ENCODE results near the gene TBX4. TPM values are rescaled to one million over a fixed set of nuclear protein-coding genes. Genes with fewer than 3 reads are reported as not detected.

TBX4 gene
- polyA plus RNA-seq, 3 donors = not detected

DNA sequence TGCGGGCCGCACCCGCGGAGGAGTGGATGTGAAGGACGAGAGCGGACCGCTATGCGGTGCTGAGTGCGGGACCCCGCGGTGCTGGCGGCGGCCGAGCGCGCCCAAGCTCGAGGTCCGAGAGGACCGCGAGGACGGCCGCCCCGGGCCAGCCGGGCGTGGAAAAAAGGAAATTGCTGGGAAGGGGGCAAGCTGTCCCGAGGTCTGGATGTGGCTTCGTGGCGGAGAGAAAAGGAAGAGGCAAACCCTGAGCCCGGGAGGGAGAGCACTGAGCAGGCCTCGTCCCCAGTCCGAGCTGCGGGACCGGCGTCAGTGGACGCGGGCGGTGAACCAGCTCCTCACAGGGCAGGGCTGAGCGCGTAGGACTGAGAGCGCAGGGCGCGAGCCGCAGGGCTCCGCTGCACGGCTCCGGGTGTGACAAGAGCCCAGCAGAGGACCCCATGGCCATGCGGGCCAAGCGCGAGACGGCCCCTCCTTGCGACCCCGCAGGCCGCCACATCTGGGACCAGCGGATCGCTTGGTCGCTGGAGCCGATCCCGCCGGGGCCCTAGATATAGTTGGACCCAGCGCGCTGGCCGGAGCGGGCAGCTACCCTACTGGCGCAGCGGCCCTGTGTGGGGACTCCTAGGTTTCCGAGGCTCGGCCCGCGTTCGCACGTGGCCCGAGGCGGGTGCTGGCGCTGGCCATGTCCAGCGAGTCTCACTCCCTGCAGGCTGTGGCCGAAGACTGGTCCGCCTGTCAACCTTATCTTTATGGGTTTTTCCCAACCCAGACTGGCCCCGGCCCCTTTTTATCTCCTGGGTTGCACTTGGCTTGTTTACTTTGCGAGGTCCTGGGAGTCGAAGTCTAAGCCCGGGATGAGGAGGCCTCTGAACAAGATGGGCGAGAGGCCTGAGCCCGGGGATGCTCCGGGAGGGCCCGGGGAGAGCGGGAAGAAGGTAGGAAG is 2.4 kb downstream of the TBX4 start:
- Histone ChIP-seq H3K9ac (ENCODE audit: insufficient read depth, low read length, poor library complexity, severe bottlenecking) (no peak overlapping the region), H3K4me3 (replicated peaks in 1 of 3; ENCODE audit: low read depth in 2 of 3, low read length in 3 of 3) (no peak overlapping the region)
- H3K4me1 Mint-ChIP-seq = peaks cover 37% of the 10 kb centered on the region

More for the DNA sequence above, 2.4 kb downstream of the TBX4 start:
- Histone ChIP-seq H4K20me1 (ENCODE audit: insufficient read depth, low read length) (no peaks in the 10 kb centered on the region), H2AFZ (ENCODE audit: insufficient read depth, low read depth, low read length, poor library complexity, severe bottlenecking) (no peak overlapping the region), H3K27ac (ENCODE audit: low read depth in 1 of 2, low read length in 2 of 2) (no peak overlapping the region), H3K4me1 (ENCODE audit: control insufficient read depth in 1 of 2, insufficient read depth in 2 of 2, low read length in 2 of 2) (peaks cover 8 to 14% of the 10 kb centered on the region in 2 donors), H3K36me3 (replicated peaks in 1 of 2; ENCODE audit: control insufficient read depth in 1 of 2, insufficient read depth in 2 of 2, low read length in 2 of 2) (no peaks in the 10 kb centered on the region), H3K4me2 (replicated peaks; ENCODE audit: extremely low read depth, low read length, poor library complexity, severe bottlenecking) (no peak overlapping the region), H3K9me3 (replicated peaks in 1 of 2; ENCODE audit: control insufficient read depth in 1 of 2, insufficient read depth in 1 of 2, low read length in 2 of 2) (peaks cover 10 to 37% of the 10 kb centered on the region in 2 donors), H3K79me2 (ENCODE audit: insufficient read depth, low read length) (no peaks in the 10 kb centered on the region), H3K27me3 (ENCODE audit: control insufficient read depth in 2 of 2, insufficient read depth in 2 of 2, low read length in 2 of 2) (peaks cover 89 to 98% of the 10 kb centered on the region in 2 donors)
- H3K36me3 Mint-ChIP-seq = peaks cover 8 to 13% of the 10 kb centered on the region in 2 donors
- WGBS (ENCODE audit: insufficient coverage) = 6% methylated on average over 86 of the region's 86 CpGs
- TF ChIP-seq, protein P1, sequence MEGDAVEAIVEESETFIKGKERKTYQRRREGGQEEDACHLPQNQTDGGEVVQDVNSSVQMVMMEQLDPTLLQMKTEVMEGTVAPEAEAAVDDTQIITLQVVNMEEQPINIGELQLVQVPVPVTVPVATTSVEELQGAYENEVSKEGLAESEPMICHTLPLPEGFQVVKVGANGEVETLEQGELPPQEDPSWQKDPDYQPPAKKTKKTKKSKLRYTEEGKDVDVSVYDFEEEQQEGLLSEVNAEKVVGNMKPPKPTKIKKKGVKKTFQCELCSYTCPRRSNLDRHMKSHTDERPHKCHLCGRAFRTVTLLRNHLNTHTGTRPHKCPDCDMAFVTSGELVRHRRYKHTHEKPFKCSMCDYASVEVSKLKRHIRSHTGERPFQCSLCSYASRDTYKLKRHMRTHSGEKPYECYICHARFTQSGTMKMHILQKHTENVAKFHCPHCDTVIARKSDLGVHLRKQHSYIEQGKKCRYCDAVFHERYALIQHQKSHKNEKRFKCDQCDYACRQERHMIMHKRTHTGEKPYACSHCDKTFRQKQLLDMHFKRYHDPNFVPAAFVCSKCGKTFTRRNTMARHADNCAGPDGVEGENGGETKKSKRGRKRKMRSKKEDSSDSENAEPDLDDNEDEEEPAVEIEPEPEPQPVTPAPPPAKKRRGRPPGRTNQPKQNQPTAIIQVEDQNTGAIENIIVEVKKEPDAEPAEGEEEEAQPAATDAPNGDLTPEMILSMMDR (IDR thresholded peaks at IDR 0.05) = no peak
- intact Hi-C loops (cut with micrococcal nuclease) = no loop called here
- peaks cover 0 to 46% (median 15%) of the 10 kb centered on the region in 7 donors for H3K9me3 Mint-ChIP-seq
- no peak for DNase-seq
- peak overlapping the region in 1 of 2 donors; percentile 93 for H3K4me3 Mint-ChIP-seq
- no peak overlapping the region for H3K27ac Mint-ChIP-seq
- peaks cover 87 to 98% (median 96%) of the 10 kb centered on the region in 3 donors for H3K27me3 Mint-ChIP-seq (ENCODE audit: low read depth in 3 of 3)
